ENCODE data around the gene CLMP.

The CLMP gene

GRCh38 chr11:123188508-123189165 lies 6.4 kb downstream of the CLMP start:
- no peak for DNase-seq (ENCODE audit: low read depth, low spot score)

- DNase-seq (ENCODE audit: low read depth, low spot score) = no peak
These were observed 7.2 kb downstream of the CLMP start for GRCh38 chr11:123187665-123188507.

- DNase-seq (ENCODE audit: low read depth, low spot score) = no peak
These were observed 7.8 kb downstream of the CLMP start for GRCh38 chr11:123187248-123187647.

- no peak for DNase-seq (ENCODE audit: low read depth, low spot score)
These were observed 8.8 kb downstream of the CLMP start for GRCh38 chr11:123186286-123186685.

DNA sequence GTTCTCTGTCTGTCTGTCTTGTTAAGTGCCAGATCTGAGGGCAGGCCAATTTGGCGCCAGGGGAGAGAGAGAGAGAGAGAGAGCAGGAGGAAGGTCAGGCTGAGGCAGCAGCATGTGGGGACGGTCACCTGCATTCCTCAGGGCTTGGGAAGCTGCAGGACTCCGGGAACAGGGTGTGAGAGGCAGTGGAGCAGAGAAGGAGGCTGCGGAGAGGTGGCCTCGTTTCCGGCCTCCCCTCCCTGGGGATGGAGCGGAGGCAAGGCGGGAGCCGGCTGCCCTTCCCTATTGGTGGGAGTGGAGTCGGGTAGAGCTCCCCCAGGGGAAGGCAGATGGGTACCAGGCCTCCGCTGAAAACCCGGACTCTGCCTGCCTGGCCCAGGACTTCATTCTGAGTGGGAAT lies 9.7 kb downstream of the CLMP start:
- DNase-seq (ENCODE audit: low read depth, low spot score) = no peak

DNA sequence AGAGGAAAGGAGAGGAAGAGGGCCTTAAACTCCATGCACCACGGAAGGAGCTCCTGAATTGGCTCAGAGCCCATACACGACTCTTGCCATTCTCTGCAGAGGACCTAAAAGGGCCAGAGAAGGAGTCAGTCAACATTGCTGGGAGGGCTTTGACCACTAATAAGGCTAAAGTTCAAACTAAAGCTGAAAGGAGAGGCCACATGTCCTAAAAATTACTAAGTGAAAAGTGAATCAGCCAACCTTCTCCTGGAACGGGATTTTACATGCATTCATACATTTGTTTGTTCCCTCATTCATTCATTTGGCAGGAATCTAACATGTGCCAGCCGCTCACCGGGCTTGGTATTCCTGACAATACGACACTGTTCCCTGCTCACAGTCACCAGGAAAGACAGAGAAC lies 10.5 kb downstream of the CLMP start:
- DNase-seq (ENCODE audit: low read depth, low spot score) = no peak

DNA sequence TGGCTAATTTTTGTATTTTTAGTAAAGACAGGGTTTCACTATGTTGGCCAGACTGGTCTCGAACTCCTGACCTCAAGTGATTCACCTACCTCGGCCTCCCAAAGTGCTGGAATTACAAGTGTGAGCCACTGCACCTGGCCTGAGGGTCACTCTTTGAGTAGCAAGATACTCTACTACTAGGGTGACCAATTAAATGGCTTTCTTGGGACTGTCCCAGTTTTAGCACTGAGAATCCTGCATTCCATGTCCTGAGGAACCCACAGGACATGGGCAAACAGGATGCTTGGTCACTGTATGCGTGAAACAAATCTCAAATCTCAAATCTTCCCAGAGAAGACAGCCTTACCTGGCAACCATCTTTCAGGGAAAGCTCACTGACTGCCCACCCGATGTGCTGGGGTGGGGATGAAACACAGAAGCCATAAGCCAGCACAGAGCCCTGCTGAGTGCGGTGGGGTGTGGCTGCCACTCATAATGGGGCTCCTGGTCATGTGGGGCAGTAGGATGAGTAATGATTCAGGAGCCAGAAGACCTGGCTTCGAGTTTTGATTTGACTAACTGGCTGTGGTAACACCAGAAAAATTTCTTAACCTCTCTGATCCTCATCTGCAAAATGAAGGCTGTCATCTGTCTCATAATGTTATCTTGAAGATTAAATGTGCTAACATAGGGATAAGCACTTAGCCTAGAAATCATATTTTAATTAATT lies 11.5 kb downstream of the CLMP start:
- no peak for DNase-seq (ENCODE audit: low read depth, low spot score)

GRCh38 chr11:123181767-123182500 lies 13.1 kb downstream of the CLMP start:
- DNase-seq (ENCODE audit: low read depth, low spot score) = no peak

GRCh38 chr11:123181075-123181474 lies 14.0 kb downstream of the CLMP start:
- DNase-seq (ENCODE audit: low read depth, low spot score) = no peak

GRCh38 chr11:123180574-123180973 lies 14.5 kb downstream of the CLMP start:
- no peak for DNase-seq (ENCODE audit: low read depth, low spot score)

GRCh38 chr11:123180166-123180565 lies 14.9 kb downstream of the CLMP start:
- no peak for DNase-seq (ENCODE audit: low read depth, low spot score)

DNA sequence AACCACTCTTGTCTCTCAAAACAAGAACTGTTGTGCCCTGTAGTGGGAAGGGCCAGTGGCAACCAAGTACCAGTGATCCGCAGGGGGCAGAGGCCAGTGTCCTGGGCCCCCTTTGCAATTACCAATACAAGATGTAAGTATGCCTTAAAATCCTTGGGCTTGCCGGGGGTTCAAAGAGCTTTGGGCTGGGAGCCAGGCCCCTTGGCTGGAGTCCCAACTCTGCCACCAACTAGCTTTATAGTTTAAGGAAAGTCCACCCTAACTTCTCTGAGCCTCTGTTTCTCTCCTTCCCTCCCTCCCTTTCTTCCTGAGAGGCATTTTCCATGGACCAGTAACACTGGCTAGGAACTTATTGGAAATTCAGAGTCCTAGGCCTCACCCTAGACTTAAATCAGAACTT lies 15.5 kb downstream of the CLMP start:
- DNase-seq (ENCODE audit: low read depth, low spot score) = no peak

GRCh38 chr11:123178186-123178585 lies 16.9 kb downstream of the CLMP start:
- DNase-seq (ENCODE audit: low read depth, low spot score) = no peak

DNA sequence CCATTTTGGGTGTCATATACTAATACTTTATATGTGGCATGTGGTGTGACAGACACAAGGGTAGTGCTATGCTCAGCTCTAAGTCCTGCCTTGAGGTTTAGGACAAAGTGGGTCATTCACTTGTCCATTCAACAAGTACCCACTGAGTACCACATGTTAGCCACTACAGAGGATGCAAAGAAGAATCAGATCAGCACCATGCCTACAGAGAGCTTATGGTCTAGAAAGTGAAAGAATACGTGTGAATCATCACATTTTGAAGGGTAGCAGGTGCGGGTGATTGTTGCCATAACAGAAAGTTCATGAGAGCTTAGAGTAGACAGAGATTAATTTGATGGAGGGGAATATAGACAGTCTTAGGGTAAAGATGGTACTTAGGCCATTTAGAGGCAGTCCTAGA lies 18.3 kb downstream of the CLMP start:
- no peak for DNase-seq (ENCODE audit: low read depth, low spot score)

DNA sequence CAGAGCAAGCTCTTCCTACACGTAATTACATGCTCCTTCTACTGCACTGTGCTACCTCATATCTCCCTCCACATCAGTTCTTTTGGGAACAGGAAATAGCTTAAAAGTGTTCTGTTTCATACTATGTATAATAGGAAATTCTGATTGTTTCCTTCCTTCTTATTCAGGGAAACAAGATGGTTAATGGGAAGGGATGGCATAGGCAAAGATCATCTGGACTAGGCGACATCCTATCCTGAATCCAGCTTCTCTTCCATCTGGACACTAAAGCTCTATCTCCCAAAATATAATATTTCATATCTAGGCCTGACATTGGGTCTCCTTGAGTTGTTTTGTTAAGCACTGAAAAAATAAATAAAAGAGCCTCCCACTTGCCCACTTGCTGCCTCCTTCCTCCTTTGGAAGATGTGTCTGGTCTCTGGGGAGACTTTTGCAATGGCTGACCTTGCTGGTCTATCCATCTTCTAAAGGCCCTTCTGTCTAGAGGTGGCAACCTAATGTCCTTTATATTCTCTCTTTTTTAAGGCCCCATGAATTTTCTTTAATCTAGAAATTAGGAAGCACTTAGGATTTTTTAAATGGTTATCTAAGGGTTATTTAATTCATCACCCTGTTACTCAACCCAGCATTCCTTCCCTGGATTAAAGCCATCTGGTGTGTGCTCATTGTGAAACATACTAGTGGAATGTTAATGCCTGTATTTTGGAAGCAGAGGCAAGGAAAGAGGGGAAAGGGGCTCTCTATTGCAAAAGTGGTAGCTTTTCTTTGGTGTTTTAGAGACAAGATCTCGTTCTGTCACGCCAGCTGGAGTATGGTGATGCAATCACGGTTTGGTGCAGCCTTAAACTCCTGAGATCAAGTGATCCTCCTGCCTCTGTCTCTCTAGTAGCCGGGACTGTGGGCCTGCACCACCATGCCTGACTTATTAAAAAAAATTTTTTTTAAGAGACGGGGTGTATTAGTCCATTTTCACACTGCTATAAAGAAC lies 20.6 kb downstream of the CLMP start:
- DNase-seq (ENCODE audit: low read depth, low spot score) = no peak

DNA sequence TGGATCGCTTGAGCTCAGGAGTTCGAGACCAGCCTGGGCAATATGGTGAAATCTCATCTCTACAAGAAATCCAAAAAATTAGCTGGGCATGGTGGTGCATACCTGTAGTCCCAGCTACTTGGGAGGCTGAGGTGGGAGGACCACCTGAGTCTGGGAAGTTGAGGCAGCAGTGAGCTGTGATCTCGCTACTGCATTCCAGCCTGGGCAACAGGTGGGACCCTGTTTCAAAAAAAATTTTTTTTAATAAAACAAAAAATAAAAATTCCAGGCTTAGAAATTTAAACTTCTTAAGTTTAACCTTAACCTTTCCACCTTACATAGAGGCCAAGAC lies 21.2 kb downstream of the CLMP start:
- DNase-seq (ENCODE audit: low read depth, low spot score) = no peak

DNA sequence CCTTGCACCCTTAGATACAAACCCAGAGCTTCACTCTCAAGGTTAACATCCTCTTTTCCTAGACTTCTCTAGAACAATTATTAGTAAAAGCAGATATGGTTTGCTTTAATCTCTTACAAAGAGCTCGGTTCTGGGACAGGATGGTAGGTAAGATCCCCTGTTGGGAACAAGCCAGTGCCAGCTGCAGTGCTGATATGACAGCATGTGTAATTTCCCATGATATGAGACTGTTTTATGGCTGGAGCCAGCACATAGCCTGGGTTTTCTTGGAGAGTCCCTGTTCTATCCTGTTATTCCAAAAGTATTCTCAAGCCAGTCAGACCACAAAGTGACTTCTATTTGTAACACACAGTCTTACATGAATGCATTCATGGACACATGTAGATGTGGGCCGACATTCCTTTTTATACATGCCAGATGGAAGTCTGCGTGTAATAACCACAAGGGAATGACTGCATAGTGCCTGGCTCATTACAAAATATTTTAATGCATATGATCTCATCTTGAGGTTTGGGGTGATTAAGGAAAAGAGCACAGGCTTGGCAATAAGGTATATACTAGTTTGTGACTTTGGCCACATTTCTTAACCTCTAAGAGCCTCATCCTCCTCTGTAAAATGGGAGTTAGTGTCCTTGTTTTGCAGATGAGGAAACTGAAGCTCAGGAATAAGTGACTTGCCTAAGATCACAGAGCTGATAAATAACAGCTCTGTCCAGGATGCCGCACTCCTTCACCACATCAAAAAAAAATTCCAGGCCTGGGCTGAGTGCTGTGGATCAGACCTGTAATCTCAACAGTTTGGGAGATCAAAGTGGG lies 21.8 kb downstream of the CLMP start:
- DNase-seq (ENCODE audit: low read depth, low spot score) = no peak

DNA sequence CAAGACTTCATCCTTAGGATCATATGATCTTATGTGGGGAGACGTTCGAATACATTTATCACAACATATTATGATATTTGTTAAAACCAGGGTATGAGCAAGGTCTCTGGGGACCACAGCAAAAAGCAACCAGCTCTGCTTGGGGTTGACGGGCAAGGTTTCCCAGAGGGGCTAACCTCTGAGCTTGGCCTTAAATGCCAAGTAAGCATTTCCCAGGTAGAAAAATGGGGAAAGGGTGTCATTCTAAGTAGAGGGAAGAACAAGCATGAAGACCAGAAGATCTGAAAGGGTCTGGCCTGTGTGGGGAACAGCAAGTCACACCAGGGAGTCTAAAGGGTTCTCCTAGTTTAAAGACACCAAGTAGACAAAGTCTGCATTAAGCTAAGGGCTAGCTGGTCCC lies 24.1 kb downstream of the CLMP start:
- DNase-seq (ENCODE audit: low read depth, low spot score) = no peak

DNA sequence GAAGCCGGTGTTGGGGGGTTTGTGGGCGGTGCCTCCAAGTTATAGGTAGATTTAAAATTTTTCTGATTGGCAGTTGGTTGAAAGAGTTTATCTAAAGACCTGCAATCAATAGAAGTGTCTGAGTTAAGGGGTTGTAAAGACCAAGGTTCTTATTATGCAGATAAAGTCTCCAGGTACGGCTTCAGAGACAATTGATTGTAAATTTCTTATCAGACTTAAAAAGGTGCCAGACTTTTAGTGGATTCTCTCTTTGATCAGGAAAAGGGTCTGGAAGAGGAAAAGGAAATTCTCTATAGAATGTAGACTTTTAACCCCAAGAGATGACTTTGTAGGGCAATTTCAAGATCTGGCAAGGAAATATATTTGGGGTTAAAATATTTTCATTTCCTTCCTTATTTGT lies 25.2 kb downstream of the CLMP start:
- no peak for DNase-seq (ENCODE audit: low read depth, low spot score)

DNA sequence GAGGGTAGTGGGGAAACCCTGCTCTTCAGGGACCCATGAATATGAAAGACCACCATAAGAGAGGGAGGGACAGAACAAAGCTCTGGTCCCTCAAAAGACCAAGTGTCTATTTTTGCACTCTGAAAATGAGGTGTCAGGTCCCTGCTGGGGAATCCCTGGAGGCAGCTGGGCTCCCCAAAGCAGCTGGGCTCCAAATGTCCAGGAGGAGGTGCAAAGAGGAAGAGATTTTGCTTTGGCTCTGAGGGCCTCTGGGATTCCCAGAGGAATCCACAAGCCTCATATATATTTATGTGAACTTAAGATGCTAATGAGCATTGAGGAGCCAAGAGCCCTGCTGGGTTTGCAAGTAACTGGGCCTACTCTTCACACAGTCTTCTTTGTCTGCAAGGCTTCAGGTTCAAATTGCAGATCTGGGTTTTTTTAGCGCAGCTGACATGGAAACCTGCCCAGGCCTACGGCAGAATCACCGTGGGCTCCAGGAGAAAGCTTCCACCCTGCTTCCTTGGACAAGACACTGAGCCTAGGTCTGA lies 26.0 kb downstream of the CLMP start:
- DNase-seq (ENCODE audit: low read depth, low spot score) = no peak

All from smooth muscle cell of the brain vasculature (primary cell).